Measurements from ENCODE around the gene PNLIPRP2. TPM values are rescaled to one million over a fixed set of nuclear protein-coding genes. Genes with fewer than 3 reads are reported as not detected.

The PNLIPRP2 gene
- polyA plus RNA-seq, 2 of the 4 experiments (the other 2 are of a cell fraction): 0.09 TPM; not detected in 1

- POLR2A ChIA-PET: interaction anchor here (0.7 kb wide), 1 partner anchor 62 kb away, joined by 3 read pairs; no protein-coding TSS in a partner anchor
- FAIRE-seq: no peak
- ATAC-seq: no peak
- Histone ChIP-seq H3K27ac (no peak overlapping the region), H3K4me2 (no peak overlapping the region), H3K4me3 (no peak overlapping the region), H3K4me1 (no peaks in the 10 kb centered on the region), H3K9me3 (no peaks in the 10 kb centered on the region)
- CTCF ChIA-PET: interaction anchor here (0.8 to 15.8 kb wide), 6 partner anchors 14 to 489 kb away, joined by 3 to 277 read pairs (median 9); no protein-coding TSS in a partner anchor
- 94% methylated on average over 6 of the region's 6 CpGs for WGBS (ENCODE audit: missing lambda C conversion rate)
- no peak for DNase-seq (ENCODE audit: low read depth in 1 of 2, low spot score in 1 of 2)
- TF ChIP-seq JUN (IDR thresholded peaks at IDR 0.05) (no peak), MAFK (IDR thresholded peaks at IDR 0.05; ENCODE audit: partially characterized antibody) (no peak), ZNF302 (CRISPR knock-in tag; IDR thresholded peaks at IDR 0.05) (no peak), EHMT2 (IDR thresholded peaks at IDR 0.05; ENCODE audit: low read depth) (no peak), HDAC2 (IDR thresholded peaks at IDR 0.05) (no peak), BHLHE40 (IDR thresholded peaks at IDR 0.05; ENCODE audit: low read depth, low read length) (no peak), TP53 (CRISPR knock-in tag; IDR thresholded peaks at IDR 0.05) (no peak), GATA3 (IDR thresholded peaks at IDR 0.05; ENCODE audit: borderline replicate concordance) (no peak), MYC (IDR thresholded peaks at IDR 0.05; ENCODE audit: borderline replicate concordance, low read length) (no peak), HOXB13 (CRISPR knock-in tag; IDR thresholded peaks at IDR 0.05; ENCODE audit: low read depth) (no peak), NR3C1 (IDR thresholded peaks at IDR 0.05) (no peak), EP300 (IDR thresholded peaks at IDR 0.05) (no peak), KDM1A (IDR thresholded peaks at IDR 0.05; ENCODE audit: low read depth) (no peak), HMGXB4 (CRISPR knock-in tag; IDR thresholded peaks at IDR 0.05; ENCODE audit: borderline replicate concordance) (no peak), ZSCAN20 (CRISPR knock-in tag; IDR thresholded peaks at IDR 0.05) (no peak)
These were observed 65.1 kb downstream of the PNLIPRP2 start for GRCh38 chr10:116685807-116686206.

GRCh38 chr10:116686632-116687031, 65.9 kb downstream of the PNLIPRP2 start:
- Histone ChIP-seq H3K4me2 (no peak overlapping the region), H3K4me3 (no peak overlapping the region), H3K4me1 (no peaks in the 10 kb centered on the region), H3K27ac (no peak overlapping the region), H3K9me3 (no peaks in the 10 kb centered on the region)
- 81% methylated on average over 3 of the region's 3 CpGs for WGBS (ENCODE audit: missing lambda C conversion rate)
- DNase-seq (ENCODE audit: low read depth in 1 of 2, low spot score in 1 of 2): no peak
- no peak for FAIRE-seq
- ChIA-PET POLR2A (no interaction called here), CTCF (interaction anchor here (1.2 to 15.8 kb wide), 6 partner anchors 9 to 489 kb away, joined by 3 to 277 read pairs (median 9); no protein-coding TSS in a partner anchor)
- no peak for ATAC-seq
- no peak for TF ChIP-seq CEBPB (IDR thresholded peaks at IDR 0.05)
- no peak for TF ChIP-seq TP53 (CRISPR knock-in tag; IDR thresholded peaks at IDR 0.05)
- no peak for TF ChIP-seq FOSB (CRISPR knock-in tag; IDR thresholded peaks at IDR 0.05)
- TF ChIP-seq BHLHE40 (IDR thresholded peaks at IDR 0.05; ENCODE audit: low read depth, low read length): no peak
- TF ChIP-seq POLR2AphosphoS2 (conservative IDR thresholded peaks at IDR 0.05; ENCODE audit: low read length): no peak
- no peak for TF ChIP-seq EHMT2 (IDR thresholded peaks at IDR 0.05; ENCODE audit: low read depth)
- no peak for TF ChIP-seq GATA3 (IDR thresholded peaks at IDR 0.05; ENCODE audit: borderline replicate concordance)
- TF ChIP-seq HOXB13 (CRISPR knock-in tag; IDR thresholded peaks at IDR 0.05; ENCODE audit: low read depth): no peak
- TF ChIP-seq KDM5A (IDR thresholded peaks at IDR 0.05): no peak
- TF ChIP-seq CBX8 (IDR thresholded peaks at IDR 0.05): no peak
- no peak for TF ChIP-seq RFX5 (IDR thresholded peaks at IDR 0.05)

DNA sequence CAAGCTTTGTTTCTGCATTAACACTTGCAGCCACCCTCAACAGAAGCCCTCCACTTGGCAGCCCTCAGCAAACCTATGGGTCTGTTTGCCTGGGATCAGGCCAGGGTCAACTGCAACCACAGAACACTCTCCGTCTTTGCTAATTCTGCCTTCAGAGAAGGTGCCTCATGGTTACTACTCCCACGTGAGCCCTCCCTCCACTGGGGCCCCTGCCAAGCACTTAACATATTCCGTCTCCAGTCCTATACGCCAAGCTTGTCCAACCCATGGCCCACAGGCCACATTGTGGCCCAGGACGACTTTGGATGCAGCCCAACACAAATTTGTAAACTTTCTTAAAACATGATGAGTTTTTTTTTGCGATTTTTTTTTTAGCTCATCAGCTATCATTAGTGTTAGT, 66.9 kb downstream of the PNLIPRP2 start:
- POLR2A ChIA-PET: no interaction called here
- ATAC-seq (no peak), DNase-seq (ENCODE audit: low read depth in 1 of 2, low spot score in 1 of 2) (no peak), FAIRE-seq (no peak)
- no peaks in the 10 kb centered on the region for H3K9me3 ChIP-seq
- TF ChIP-seq MAFK (IDR thresholded peaks at IDR 0.05; ENCODE audit: partially characterized antibody) (no peak), ESRRA (IDR thresholded peaks at IDR 0.05; ENCODE audit: borderline replicate concordance, low read length) (no peak), CEBPB (IDR thresholded peaks at IDR 0.05) (no peak), NR3C1 (IDR thresholded peaks at IDR 0.05) (no peak), NPAS2 (CRISPR knock-in tag; IDR thresholded peaks at IDR 0.05; ENCODE audit: borderline replicate concordance) (no peak), NFE2L2 (conservative IDR thresholded peaks at IDR 0.05; ENCODE audit: low read length) (no peak), HDAC2 (IDR thresholded peaks at IDR 0.05) (no peak), TP53 (CRISPR knock-in tag; IDR thresholded peaks at IDR 0.05) (no peak), FOXS1 (CRISPR knock-in tag; IDR thresholded peaks at IDR 0.05) (no peak), HMGXB4 (CRISPR knock-in tag; IDR thresholded peaks at IDR 0.05; ENCODE audit: borderline replicate concordance) (no peak)
- H3K27ac ChIP-seq: no peak overlapping the region
- no peak overlapping the region for H3K4me2 ChIP-seq
- no peak overlapping the region for H3K4me3 ChIP-seq
- CTCF ChIA-PET: interaction anchor here (0.7 to 15.8 kb wide), 6 partner anchors 9 to 488 kb away, joined by 3 to 277 read pairs (median 8); no protein-coding TSS in a partner anchor
- 80% methylated on average over 6 of the region's 6 CpGs for WGBS (ENCODE audit: missing lambda C conversion rate)
- H3K4me1 ChIP-seq: no peaks in the 10 kb centered on the region

All from A549 (cell line).